DLD1 (cell line): ENCODE data around the gene PAK6.

Experiments
- in situ Hi-C: cut with HindIII; loops from 2 replicates; pipeline ENCODE4 v1.10.0; 2017; ENCODE audit warnings: low sequenced_read_pairs

PAK6 gene

GRCh38 chr15:40325700-40326099 is 86.8 kb downstream of the PAK6 start:
- in situ Hi-C loops, result no loop called here
